RKO (cell line): ENCODE results near the gene FGF18.
"Not testable (repeated sequence)": the region's sequence is repeated elsewhere in the genome, so short reads cannot be mapped to it uniquely, and the experiment has no call there.

Experiments used
- DNase-seq: peaks from one replicate; pipeline ENCODE4 v3.0.0-alpha.2; 2016; ENCODE audit warnings: low spot score

Gene FGF18

GRCh38 chr5:171418982-171419687, at the start of gene FGF18:
FGF18 (plus strand) TSS chr5:171419647; CDS start chr5:171420200, 553 bp downstream.
- DNase-seq = peak; percentile 40

DNA sequence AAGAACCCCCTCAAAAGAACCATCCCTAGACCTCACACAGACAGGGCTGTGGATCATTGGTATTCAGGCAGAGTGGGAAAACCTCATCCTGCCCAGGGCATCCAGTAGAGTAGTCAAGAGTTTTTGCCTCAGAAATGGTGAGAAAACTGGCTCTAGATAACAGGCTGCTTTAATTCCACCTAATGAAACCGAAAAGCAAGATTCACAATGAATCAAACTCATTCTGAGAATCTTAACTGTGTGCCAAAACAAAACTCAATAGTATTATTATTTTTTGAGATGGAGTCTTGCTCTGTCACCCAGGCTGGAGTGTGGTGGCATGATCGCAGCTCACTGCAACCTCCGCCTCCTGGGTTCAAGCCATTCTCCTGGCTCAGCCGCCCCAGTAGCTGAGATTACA, 49.5 kb upstream of the FGF18 start:
- DNase-seq = no peak

GRCh38 chr5:171370881-171371280, 48.6 kb upstream of the FGF18 start:
- not testable (repeated sequence) for DNase-seq

- no peak for DNase-seq
Measured at GRCh38 chr5:171371326-171371725, 48.1 kb upstream of the FGF18 start.

DNA sequence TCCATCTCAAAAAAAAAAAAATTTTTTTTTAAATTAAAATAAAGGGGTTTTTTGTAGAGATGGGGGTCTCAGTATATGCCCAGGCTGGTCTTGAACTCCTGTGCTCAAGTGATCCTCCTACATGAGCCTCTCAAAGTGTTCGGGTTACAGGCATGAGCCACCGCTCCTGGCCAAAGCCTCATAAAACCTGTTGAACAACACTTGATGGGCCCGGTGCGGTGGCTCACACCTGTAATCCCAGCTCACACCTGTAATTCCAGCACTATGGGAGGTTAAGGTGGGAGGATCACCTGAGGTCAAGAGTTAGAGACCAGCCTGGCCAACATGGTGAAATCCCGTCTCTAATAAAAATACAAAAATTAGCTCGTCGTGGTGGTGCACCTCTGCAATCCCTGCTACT, 39.5 kb upstream of the FGF18 start:
- no peak for DNase-seq

DNA sequence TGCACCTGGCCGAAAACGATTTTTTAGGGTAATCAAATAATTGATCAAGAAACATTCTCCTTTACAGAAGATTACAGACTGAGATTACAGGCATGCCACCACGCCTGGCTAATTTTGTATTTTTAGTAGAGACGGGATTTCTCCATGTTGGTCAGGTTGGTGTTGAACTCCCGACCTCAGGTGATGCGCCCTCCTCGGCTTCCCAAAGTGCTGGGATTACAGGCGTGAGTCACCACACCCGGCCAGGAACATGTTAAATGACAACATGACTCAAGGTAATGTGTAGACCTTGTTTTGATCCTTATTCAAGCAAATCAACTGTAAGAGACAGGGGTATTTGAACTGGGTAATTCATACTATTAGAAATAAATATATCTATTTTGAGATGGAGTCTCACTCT, 35.0 kb upstream of the FGF18 start:
- DNase-seq = not testable (repeated sequence)

- DNase-seq = peak; percentile 42
Measured at GRCh38 chr5:171384999-171385398, 34.4 kb upstream of the FGF18 start.

DNA sequence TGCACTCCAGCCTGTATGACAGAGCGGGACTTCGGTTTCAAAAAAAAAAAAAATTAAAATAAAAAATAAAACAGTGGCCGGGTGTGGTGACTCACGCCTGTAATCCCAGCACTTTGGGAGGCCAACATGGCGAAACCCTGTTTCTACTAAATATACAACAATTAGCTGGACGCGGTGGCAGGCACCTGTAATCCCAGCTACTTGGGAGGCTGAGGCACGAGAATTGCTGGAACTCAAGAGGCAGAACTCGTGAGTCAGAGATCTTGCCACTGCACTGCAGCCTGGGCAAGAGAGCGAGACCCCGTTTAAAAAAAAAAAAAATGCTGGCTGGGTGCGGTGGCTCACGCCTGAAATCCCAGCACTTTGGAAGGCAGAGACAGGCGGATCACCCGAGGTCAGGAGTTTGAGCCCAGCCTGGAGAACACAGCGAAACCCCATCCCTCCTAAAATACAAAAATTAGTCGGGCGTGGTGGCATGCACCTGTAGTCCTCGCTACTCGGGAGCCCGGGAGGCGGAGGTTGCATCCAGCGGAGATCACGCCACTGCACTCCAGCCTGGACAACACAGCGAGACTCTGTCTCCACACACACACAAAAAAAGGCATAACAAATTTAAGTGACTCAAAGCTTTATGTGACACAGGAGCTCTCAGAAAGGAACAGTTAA, 33.3 kb upstream of the FGF18 start:
- no peak for DNase-seq

DNA sequence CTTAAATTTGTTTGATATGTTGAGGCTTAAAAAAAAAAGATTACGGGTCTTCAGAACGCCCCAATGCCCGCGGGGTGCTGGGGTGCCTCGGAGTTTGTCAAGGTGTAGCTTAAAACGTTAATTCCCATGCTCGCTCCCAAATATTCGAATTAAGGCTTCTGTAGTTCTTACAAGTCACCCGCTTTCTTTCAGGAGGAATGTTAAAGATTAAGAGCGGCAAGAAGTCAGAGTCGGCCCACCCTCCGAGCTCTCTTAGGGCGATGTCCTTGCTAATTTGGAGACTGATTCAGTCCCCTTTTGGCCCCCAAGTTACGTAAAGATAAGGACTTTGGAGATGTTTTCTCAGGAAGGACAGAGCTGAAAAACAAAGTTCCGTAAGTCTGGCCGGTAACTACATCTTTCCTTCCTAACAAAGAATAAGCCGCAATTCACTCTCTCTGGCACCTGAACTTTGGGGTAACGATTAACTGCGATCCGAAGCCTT, 32.5 kb upstream of the FGF18 start:
- peak; percentile 41 for DNase-seq

GRCh38 chr5:171387345-171387969, 32.0 kb upstream of the FGF18 start, which contains the start of gene NPM1:
NPM1 (plus strand) TSS chr5:171387849; CDS start chr5:171387949, 100 bp downstream.
- DNase-seq = peak; percentile 97

GRCh38 chr5:171387970-171388815, 31.3 kb upstream of the FGF18 start:
- peak; percentile 85 for DNase-seq

- peak; percentile 61 for DNase-seq
Measured at GRCh38 chr5:171388816-171389168, 30.7 kb upstream of the FGF18 start.

GRCh38 chr5:171390883-171391677, 28.4 kb upstream of the FGF18 start:
- DNase-seq = peak; percentile 37

DNA sequence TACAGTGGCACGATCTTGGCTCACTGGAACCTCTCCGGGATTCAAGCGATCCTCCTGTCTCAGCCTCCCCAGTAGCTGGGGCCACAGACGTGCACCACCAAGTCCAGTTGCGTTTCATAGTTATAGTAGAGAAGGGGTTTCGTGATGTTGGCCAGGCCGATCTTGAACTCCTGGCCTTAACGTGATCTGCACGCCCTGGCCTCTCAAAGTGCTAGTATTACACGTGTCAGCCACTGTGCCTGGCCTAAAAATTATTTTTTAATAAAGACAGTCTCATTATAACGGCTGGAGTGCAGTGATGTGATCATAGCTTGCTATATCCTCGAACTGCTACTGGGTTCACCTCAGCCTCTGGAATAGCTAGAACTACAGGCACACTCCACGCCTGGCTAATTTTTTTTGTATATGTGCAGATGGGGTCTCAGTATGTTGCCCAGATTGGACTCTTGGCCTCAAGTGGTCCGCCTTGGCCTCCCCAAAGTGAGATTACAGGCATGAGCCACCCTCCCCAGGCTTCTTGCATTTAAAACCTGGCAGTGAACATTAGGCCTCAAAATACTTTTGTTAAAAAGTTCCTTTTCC, 27.4 kb upstream of the FGF18 start:
- DNase-seq = no peak

GRCh38 chr5:171392585-171393159, 26.8 kb upstream of the FGF18 start:
- DNase-seq = no peak

GRCh38 chr5:171395042-171395441, 24.4 kb upstream of the FGF18 start:
- no peak for DNase-seq

GRCh38 chr5:171396583-171396982, 22.9 kb upstream of the FGF18 start:
- not testable (repeated sequence) for DNase-seq

- DNase-seq = no peak
Measured at GRCh38 chr5:171397190-171397589, 22.3 kb upstream of the FGF18 start.

DNA sequence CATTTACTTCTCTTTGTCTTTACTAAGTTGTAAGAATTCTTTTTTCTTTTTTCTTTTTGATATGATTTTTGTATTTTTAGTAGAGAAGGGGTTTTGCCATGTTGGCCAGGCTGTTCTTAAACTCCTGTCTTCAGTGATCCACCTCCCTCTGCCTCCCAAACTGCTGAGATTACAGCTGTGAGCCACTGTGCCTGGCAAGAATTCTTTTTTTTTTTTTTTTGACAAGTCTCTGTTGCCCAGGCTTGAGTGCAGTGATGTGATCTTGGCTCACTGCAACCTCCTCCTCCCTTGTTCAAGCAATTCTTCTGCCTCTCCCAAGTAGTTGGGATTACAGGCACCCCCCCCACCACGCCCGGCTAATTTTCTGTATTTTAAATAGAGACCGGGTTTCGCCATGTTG, 21.8 kb upstream of the FGF18 start:
- no peak for DNase-seq

GRCh38 chr5:171398660-171399059, 20.8 kb upstream of the FGF18 start:
- not testable (repeated sequence) for DNase-seq
